A549 (cell line): Measurements from ENCODE around the gene GDF2. TPM values are rescaled to one million over a fixed set of nuclear protein-coding genes. Genes with fewer than 3 reads are reported as not detected.

Experiments used
- ATAC-seq, 2 experiments: fragments of 200-7000 bp in 1 of 2; fragments of >200 bp in 1 of 2; cut with Nextera tagmentation in 1 of 2; cut with Tn5 transposase in 1 of 2; 3 replicates each; pipeline versions ENCODE4 v1.8.0 to v1.9.1; 2018 to 2020; ENCODE audit warnings: mild to moderate bottlenecking in 1 of 2, moderate library complexity in 1 of 2
- CTCF ChIA-PET: fragments of 300-600 bp; sonication (Branson Sonifier 250); formaldehyde crosslinking; extraction: SDS; loops from one replicate; lab custom pipeline; 2021; ENCODE audit warnings: antibody characterized with exemption, inconsistent platforms; lab: Yijun Ruan, JAX
- POLR2A ChIA-PET: fragments of 350-600 bp; formaldehyde crosslinking; extraction: SDS; loops from one replicate; lab custom pipeline; 2021; ENCODE audit warnings: antibody characterized with exemption, inconsistent platforms; lab: Yijun Ruan, JAX
- DNase-seq, 2 experiments: peaks; one replicate each; pipeline versions ENCODE4 v3.0.0 to v3.0.0-alpha.2; 2011 to 2016; ENCODE audit warnings: low read depth in 1 of 2, low spot score in 1 of 2
- FAIRE-seq: peaks from 2 replicates; lab custom pipeline; 2011; peaks lifted over from hg19 to GRCh38; lab: Jason Lieb, UNC
- H3K27ac ChIP-seq, 2 experiments: fragments of >200 bp; sonication (Bioruptor Twin); formaldehyde crosslinking; 3 replicates each; pipeline ENCODE4 v1.5.1; 2016 to 2017
- H3K4me1 ChIP-seq: fragments of >200 bp; sonication (Bioruptor Twin); formaldehyde crosslinking; 3 replicates; pipeline ENCODE4 v1.6.1; 2016
- H3K4me2 ChIP-seq: fragments of >200 bp; sonication (Bioruptor Twin); formaldehyde crosslinking; 3 replicates; pipeline ENCODE4 v1.6.1; 2016
- H3K4me3 ChIP-seq: fragments of >200 bp; sonication (Bioruptor Twin); formaldehyde crosslinking; 3 replicates; pipeline ENCODE4 v1.5.1; 2016
- H3K9me3 ChIP-seq: fragments of >200 bp; sonication (Bioruptor Twin); formaldehyde crosslinking; 3 replicates; pipeline ENCODE4 v1.6.1; 2016
- BCL3 ChIP-seq: fragments of >200 bp; sonication (Bioruptor Twin); formaldehyde crosslinking; IDR thresholded peaks from 3 replicates; pipeline ENCODE4 v1.6.1; 2016
- BHLHE40 ChIP-seq: IDR thresholded peaks from 2 replicates; pipeline ENCODE4 v1.6.1; 2012; ENCODE audit warnings: low read depth, low read length, inconsistent platforms
- CBX8 ChIP-seq: fragments of 200-600 bp; sonication (generic); IDR thresholded peaks from 2 replicates; pipeline ENCODE4 v1.6.1; 2016
- CHD2 ChIP-seq: fragments of 150-350 bp; IDR thresholded peaks from 2 replicates; pipeline ENCODE4 v1.6.1; 2014; ENCODE audit warnings: low read length; ENCODE audit not compliant: partially characterized antibody
- CHD4 ChIP-seq: fragments of 200-600 bp; sonication (generic); IDR thresholded peaks from 2 replicates; pipeline ENCODE4 v1.6.1; 2016; ENCODE audit warnings: antibody characterized with exemption, mild to moderate bottlenecking, borderline replicate concordance
- E2F6 ChIP-seq: IDR thresholded peaks from 2 replicates; pipeline ENCODE4 v1.6.1; 2012; ENCODE audit warnings: low read depth, borderline replicate concordance
- ELK1 ChIP-seq: fragments of 150-350 bp; IDR thresholded peaks from 2 replicates; pipeline ENCODE4 v1.6.1; 2014; ENCODE audit warnings: low read depth, mild to moderate bottlenecking, low read length
- FOXS1 ChIP-seq: fragments of 250-450 bp; sonication (Bioruptor Pico); IDR thresholded peaks from 2 replicates; pipeline ENCODE4 v1.5.0; 2020; ENCODE audit warnings: mild to moderate bottlenecking, moderate library complexity
- HDAC2 ChIP-seq: fragments of 200-600 bp; sonication (generic); IDR thresholded peaks from 2 replicates; pipeline ENCODE4 v1.6.1; 2016
- HMGXB4 ChIP-seq: fragments of 250-450 bp; sonication (Bioruptor Pico); IDR thresholded peaks from 2 replicates; pipeline ENCODE4 v1.5.0; 2021; ENCODE audit warnings: mild to moderate bottlenecking, moderate library complexity, borderline replicate concordance
- KDM1A ChIP-seq: fragments of 200-600 bp; sonication (generic); IDR thresholded peaks from 2 replicates; pipeline ENCODE4 v1.6.1; 2016; ENCODE audit warnings: low read depth, mild to moderate bottlenecking
- KDM5A ChIP-seq: fragments of 200-600 bp; sonication (generic); IDR thresholded peaks from 2 replicates; pipeline ENCODE4 v1.6.1; 2016; ENCODE audit warnings: antibody characterized with exemption, mild to moderate bottlenecking
- MAX ChIP-seq: IDR thresholded peaks from 2 replicates; pipeline ENCODE4 v1.6.1; 2012
- MYC ChIP-seq: IDR thresholded peaks from 2 replicates; pipeline ENCODE4 v1.6.1; 2012; ENCODE audit warnings: mild to moderate bottlenecking, inconsistent platforms, low read length, improper control_type of control experiment, borderline replicate concordance
- NR3C1 ChIP-seq: fragments of >200 bp; sonication (Bioruptor Twin); formaldehyde crosslinking; IDR thresholded peaks from 3 replicates; pipeline ENCODE4 v1.6.1; 2017
- POLR2AphosphoS2 ChIP-seq: conservative IDR thresholded peaks from 2 replicates; pipeline ENCODE4 v1.6.1; 2012; ENCODE audit warnings: low read length, improper control_type of control experiment, inconsistent platforms
- SREBF2 ChIP-seq: fragments of 450-650 bp; IDR thresholded peaks from 2 replicates; pipeline ENCODE4 v1.6.1; 2014; ENCODE audit warnings: mild to moderate bottlenecking, moderate library complexity
- TFCP2L1 ChIP-seq: fragments of 250-450 bp; sonication (Bioruptor Pico); IDR thresholded peaks from 2 replicates; pipeline ENCODE4 v1.5.0; 2021; ENCODE audit warnings: mild to moderate bottlenecking
- USF2 ChIP-seq: fragments of 450-650 bp; IDR thresholded peaks from 2 replicates; pipeline ENCODE4 v1.6.1; 2014; ENCODE audit warnings: antibody characterized with exemption
- ZNF302 ChIP-seq: fragments of 250-450 bp; sonication (Bioruptor Pico); IDR thresholded peaks from 2 replicates; pipeline ENCODE4 v1.9.0; 2021; ENCODE audit warnings: inconsistent platforms, mild to moderate bottlenecking, moderate library complexity
- ZSCAN20 ChIP-seq: fragments of 250-450 bp; sonication (Bioruptor Pico); IDR thresholded peaks from 2 replicates; pipeline ENCODE4 v1.8.0; 2022; ENCODE audit warnings: mild to moderate bottlenecking, moderate library complexity
- WGBS: methylation state at CpG from one replicate; pipeline ENCODE4 v1.1.6; 2017; ENCODE audit errors: missing lambda C conversion rate; 5-methylcytosine and 5-hydroxymethylcytosine counted together
- polyA plus RNA-seq, 4 experiments: library from polyadenylated mRNA; depleted of rRNA in 3 of 4; stranded (reverse); fragments of >200 nt; fragmentation: RNase III in 1 of 4; extraction: RNeasy Plus Mini Kit Qiagen cat#74134 plus additional on column Dnase treatment in 1 of 4; gene quantifications; 2 replicates in 3 of 4; 3 replicates in 1 of 4; pipeline ENCODE4 v1.2.3, GENCODE V29; 2011 to 2017

Gene GDF2
- polyA plus RNA-seq, 2 of the 4 experiments (the other 2 are of a cell fraction) = not detected

- no peak for DNase-seq
- H3K4me1 ChIP-seq = no peaks in the 10 kb centered on the region
- no peak overlapping the region for H3K4me3 ChIP-seq
- 58% methylated on average over 1 of the region's 1 CpG for WGBS
- POLR2A ChIA-PET = no interaction called here
- ATAC-seq = no peak
- TF ChIP-seq BCL3 (no peak), SREBF2 (no peak), KDM5A (no peak), CHD4 (no peak), KDM1A (no peak)
- FAIRE-seq = no peak
- CTCF ChIA-PET = interaction anchor here (0.7 to 0.8 kb wide), 3 partner anchors 13 to 274 kb away, joined by 3 to 4 read pairs (median 4); no protein-coding TSS in a partner anchor
- H3K27ac ChIP-seq = no peak overlapping the region
- no peak overlapping the region for H3K4me2 ChIP-seq
- no peaks in the 10 kb centered on the region for H3K9me3 ChIP-seq
These were observed 23.5 kb upstream of the GDF2 start for GRCh38 chr10:47298715-47299114.

GRCh38 chr10:47299611-47300428 is 22.4 kb upstream of the GDF2 start, which contains the start of gene GDF10:
GDF10 (plus strand) TSS chr10:47300197; CDS start chr10:47300652, 455 bp downstream.
- no peaks in the 10 kb centered on the region for H3K4me1 ChIP-seq
- peak in 1 of 2 experiments; percentile 48; a peak in 2 of 6 replicates for ATAC-seq
- no peak for DNase-seq
- H3K9me3 ChIP-seq = no peaks in the 10 kb centered on the region
- 61% methylated on average over 7 of the region's 64 CpGs for WGBS
- ChIA-PET CTCF (interaction anchor here (0.6 to 3.5 kb wide), 5 partner anchors 12 to 275 kb away, joined by 3 to 13 read pairs (median 3); no protein-coding TSS in a partner anchor), POLR2A (no interaction called here)
- peak within 1 kb of the TSS; percentile 94 for H3K4me2 ChIP-seq
- FAIRE-seq = no peak
- peak within 1 kb of the TSS; percentile 49 for H3K4me3 ChIP-seq
- H3K27ac ChIP-seq = peak within 1 kb of the TSS in 1 of 2 experiments; percentile 53; a peak in 2 of 6 replicates
- TF ChIP-seq MYC (no peak), CBX8 (no peak), ZSCAN20 (CRISPR knock-in tag) (no peak), POLR2AphosphoS2 (no peak), HDAC2 (no peak), ELK1 (no peak), BHLHE40 (no peak), MAX (no peak), HMGXB4 (CRISPR knock-in tag) (no peak), CHD2 (no peak), NR3C1 (no peak), SREBF2 (no peak), BCL3 (no peak), E2F6 (no peak), TFCP2L1 (no peak), FOXS1 (CRISPR knock-in tag) (no peak), ZNF302 (no peak), USF2 (no peak)
- TF ChIP-seq, all 56 proteins: peak for 0
